A204.1 (cell line): ENCODE measurements around the gene TMEM255B.

Experiments used
- FAIRE-seq: peaks from 2 replicates; lab custom pipeline; 2012; peaks lifted over from hg19 to GRCh38; lab: Jason Lieb, UNC

TMEM255B gene

GRCh38 chr13:113834496-113835200, 75.6 kb downstream of the TMEM255B start:
- FAIRE-seq, result no peak

- no peak for FAIRE-seq
Observed at GRCh38 chr13:113835461-113836270, 76.6 kb downstream of the TMEM255B start.

- no peak for FAIRE-seq
Observed at GRCh38 chr13:113836768-113837559, 77.9 kb downstream of the TMEM255B start.

- FAIRE-seq, result no peak
Observed at GRCh38 chr13:113837560-113838355, 78.7 kb downstream of the TMEM255B start.

GRCh38 chr13:113838711-113839201, 79.7 kb downstream of the TMEM255B start:
- no peak for FAIRE-seq

GRCh38 chr13:113839536-113840204, 80.6 kb downstream of the TMEM255B start:
- FAIRE-seq, result no peak

GRCh38 chr13:113840541-113841352, 81.7 kb downstream of the TMEM255B start:
- FAIRE-seq, result no peak

- no peak for FAIRE-seq
Observed at GRCh38 chr13:113841353-113841650, 82.3 kb downstream of the TMEM255B start.

GRCh38 chr13:113842336-113843062, 83.5 kb downstream of the TMEM255B start:
- no peak for FAIRE-seq

GRCh38 chr13:113843063-113843654, 84.1 kb downstream of the TMEM255B start:
- no peak for FAIRE-seq

GRCh38 chr13:113843864-113844556, 85.0 kb downstream of the TMEM255B start:
- FAIRE-seq, result no peak

GRCh38 chr13:113845055-113845454, 86.0 kb downstream of the TMEM255B start:
- FAIRE-seq, result no peak

GRCh38 chr13:113845723-113846635, 87.0 kb downstream of the TMEM255B start:
- no peak for FAIRE-seq

- no peak for FAIRE-seq
Observed at GRCh38 chr13:113846636-113847318, 87.8 kb downstream of the TMEM255B start.

- no peak for FAIRE-seq
Observed at GRCh38 chr13:113848020-113848419, 89.0 kb downstream of the TMEM255B start.

- no peak for FAIRE-seq
Observed at GRCh38 chr13:113848431-113849260, 89.6 kb downstream of the TMEM255B start.
